K562 (cell line): ENCODE data around the gene VPS35. TPM values are rescaled to one million over a fixed set of nuclear protein-coding genes. Genes with fewer than 3 reads are reported as not detected.

Source experiments
- AFF4 ChIP-seq: sonication (generic); formaldehyde crosslinking; IDR thresholded peaks from 2 replicates; pipeline ENCODE4 v1.8.0; 2023; ENCODE audit warnings: mild to moderate bottlenecking, missing genetic modification reagents
- CHD1 ChIP-seq: fragments of 200-600 bp; sonication (generic); IDR thresholded peaks from one replicate; pipeline ENCODE4 v1.6.1; 2012; ENCODE audit warnings: mild to moderate bottlenecking, moderate library complexity, low read length, inconsistent platforms
- NFYB ChIP-seq: IDR thresholded peaks from 2 replicates; pipeline ENCODE4 v1.6.1; 2011; ENCODE audit warnings: mild to moderate bottlenecking, moderate library complexity; ENCODE audit not compliant: insufficient read length; ENCODE audit errors: extremely low read depth
- NRF1 ChIP-seq, 2 experiments: fragments of 450-650 bp; IDR thresholded peaks in 1 of 2; conservative IDR thresholded peaks in 1 of 2; 2 replicates each; pipeline ENCODE4 v1.6.1; 2014; ENCODE audit warnings: mild to moderate bottlenecking in 2 of 2
- REST ChIP-seq, 2 experiments: fragments of 450-650 bp; formaldehyde crosslinking in 1 of 2; IDR thresholded peaks; 2 replicates each; pipeline versions ENCODE4 v1.4.0 to v1.6.1; 2014 to 2020; ENCODE audit warnings: mild to moderate bottlenecking in 2 of 2, borderline replicate concordance in 1 of 2, low read depth in 1 of 2
- polyA plus RNA-seq, 8 experiments: library from polyadenylated mRNA; depleted of rRNA in 4 of 8; stranded (reverse) in 5 of 8; unstranded in 3 of 8; fragments of >200 nt; fragmentation: Nextera tagmentation in 2 of 8; fragmentation: Illumina TruSeq in 1 of 8; extraction: Ambion mirVana in 2 of 8; extraction: Trizol in 1 of 8; gene quantifications; 2 replicates each; pipeline versions ENCODE4 v1.2.1 to v1.2.3, GENCODE V29; 2011 to 2014; ENCODE audit warnings: inconsistent platforms in 1 of 8, missing spikeins in 1 of 8
- total RNA-seq, 7 experiments: library from RNA; depleted of rRNA in 6 of 7; stranded (reverse); fragments of >200 nt in 6 of 7; fragmentation: Illumina TruSeq in 2 of 7; extraction: Trizol in 2 of 7; gene quantifications; 2 replicates each; pipeline versions ENCODE4 v1.2.1 to v1.2.3, GENCODE V29; 2011 to 2021; ENCODE audit warnings: low replicate concordance in 1 of 7

VPS35 gene
- total and polyA plus RNA-seq, 9 of the 15 experiments (the other 6 are each of a cell fraction or from before 2014, with no cell fraction given) = 32.7 to 131 (median 66.2) TPM

GRCh38 chr16:46689365-46690280 lies 645 bp upstream of the VPS35 start, which contains the start of gene ORC6 (continued):
- TF ChIP-seq NFYB (peak; percentile 84), REST (IDR thresholded peaks at IDR 0.05; ENCODE audit: borderline replicate concordance) (peak; percentile 47; the same call in 1 of the 2 replicates), REST (CRISPR knock-in tag; IDR thresholded peaks at IDR 0.05; ENCODE audit: low read depth) (no peak), NRF1 (conservative IDR thresholded peaks at IDR 0.05 in 1 of 2, IDR thresholded peaks at IDR 0.05 in 1 of 2) (peak; percentile 97 to 98), AFF4 (CRISPR knock-in tag) (no peak), CHD1 (peak; percentile 65)
